A549 (cell line): ENCODE measurements around the gene PHYHIPL. TPM values are rescaled to one million over a fixed set of nuclear protein-coding genes. Genes with fewer than 3 reads are reported as not detected.

Experiments used
- ATAC-seq, 2 experiments: fragments of 200-7000 bp in 1 of 2; fragments of >200 bp in 1 of 2; cut with Nextera tagmentation in 1 of 2; cut with Tn5 transposase in 1 of 2; 3 replicates each; pipeline versions ENCODE4 v1.8.0 to v1.9.1; 2018 to 2020; ENCODE audit warnings: mild to moderate bottlenecking in 1 of 2, moderate library complexity in 1 of 2
- CTCF ChIA-PET: fragments of 300-600 bp; sonication (Branson Sonifier 250); formaldehyde crosslinking; extraction: SDS; loops from one replicate; lab custom pipeline; 2021; ENCODE audit warnings: antibody characterized with exemption, inconsistent platforms; lab: Yijun Ruan, JAX
- POLR2A ChIA-PET: fragments of 350-600 bp; formaldehyde crosslinking; extraction: SDS; loops from one replicate; lab custom pipeline; 2021; ENCODE audit warnings: antibody characterized with exemption, inconsistent platforms; lab: Yijun Ruan, JAX
- DNase-seq, 2 experiments: peaks; one replicate each; pipeline versions ENCODE4 v3.0.0 to v3.0.0-alpha.2; 2011 to 2016; ENCODE audit warnings: low read depth in 1 of 2, low spot score in 1 of 2
- FAIRE-seq: peaks from 2 replicates; lab custom pipeline; 2011; peaks lifted over from hg19 to GRCh38; lab: Jason Lieb, UNC
- H3K27ac ChIP-seq, 2 experiments: fragments of >200 bp; sonication (Bioruptor Twin); formaldehyde crosslinking; 3 replicates each; pipeline ENCODE4 v1.5.1; 2016 to 2017
- H3K4me1 ChIP-seq: fragments of >200 bp; sonication (Bioruptor Twin); formaldehyde crosslinking; 3 replicates; pipeline ENCODE4 v1.6.1; 2016
- H3K4me2 ChIP-seq: fragments of >200 bp; sonication (Bioruptor Twin); formaldehyde crosslinking; 3 replicates; pipeline ENCODE4 v1.6.1; 2016
- H3K4me3 ChIP-seq: fragments of >200 bp; sonication (Bioruptor Twin); formaldehyde crosslinking; 3 replicates; pipeline ENCODE4 v1.5.1; 2016
- H3K9me3 ChIP-seq: fragments of >200 bp; sonication (Bioruptor Twin); formaldehyde crosslinking; 3 replicates; pipeline ENCODE4 v1.6.1; 2016
- BHLHE40 ChIP-seq: IDR thresholded peaks from 2 replicates; pipeline ENCODE4 v1.6.1; 2012; ENCODE audit warnings: low read depth, low read length, inconsistent platforms
- CBX8 ChIP-seq: fragments of 200-600 bp; sonication (generic); IDR thresholded peaks from 2 replicates; pipeline ENCODE4 v1.6.1; 2016
- E2F6 ChIP-seq: IDR thresholded peaks from 2 replicates; pipeline ENCODE4 v1.6.1; 2012; ENCODE audit warnings: low read depth, borderline replicate concordance
- EHMT2 ChIP-seq: fragments of 200-600 bp; sonication (generic); IDR thresholded peaks from 2 replicates; pipeline ENCODE4 v1.6.1; 2016; ENCODE audit warnings: antibody characterized with exemption, low read depth, mild to moderate bottlenecking, moderate library complexity
- EP300 ChIP-seq, 2 experiments: fragments of >200 bp; sonication (Bioruptor Twin); formaldehyde crosslinking; IDR thresholded peaks; 2 replicates in 1 of 2; 3 replicates in 1 of 2; pipeline ENCODE4 v1.6.1; 2016 to 2017
- FOSB ChIP-seq: fragments of 250-450 bp; sonication (Bioruptor Pico); IDR thresholded peaks from 2 replicates; pipeline ENCODE4 v1.5.0; 2020; ENCODE audit warnings: mild to moderate bottlenecking, moderate library complexity
- FOSL2 ChIP-seq, 2 experiments: fragments of 450-650 bp in 1 of 2; fragments of >200 bp in 1 of 2; sonication (Bioruptor Twin) in 1 of 2; formaldehyde crosslinking; IDR thresholded peaks; 2 replicates each; pipeline versions ENCODE4 v1.5.0 to v1.6.1; 2016 to 2020; ENCODE audit warnings: mild to moderate bottlenecking in 1 of 2, moderate library complexity in 1 of 2
- HDAC2 ChIP-seq: fragments of 200-600 bp; sonication (generic); IDR thresholded peaks from 2 replicates; pipeline ENCODE4 v1.6.1; 2016
- HES2 ChIP-seq: fragments of >200 bp; sonication (Bioruptor Twin); formaldehyde crosslinking; IDR thresholded peaks from 2 replicates; pipeline ENCODE4 v1.6.1; 2016
- JUN ChIP-seq, 2 experiments: fragments of >200 bp; sonication (Bioruptor Twin); formaldehyde crosslinking; IDR thresholded peaks; 2 replicates in 1 of 2; 3 replicates in 1 of 2; pipeline ENCODE4 v1.6.1; 2016 to 2017
- JUNB ChIP-seq: fragments of >200 bp; sonication (Bioruptor Twin); formaldehyde crosslinking; IDR thresholded peaks from 2 replicates; pipeline ENCODE4 v1.6.1; 2016
- KDM1A ChIP-seq: fragments of 200-600 bp; sonication (generic); IDR thresholded peaks from 2 replicates; pipeline ENCODE4 v1.6.1; 2016; ENCODE audit warnings: low read depth, mild to moderate bottlenecking
- MAZ ChIP-seq: fragments of 150-350 bp; IDR thresholded peaks from 2 replicates; pipeline ENCODE4 v1.6.1; 2014; ENCODE audit warnings: antibody characterized with exemption, low read depth, low read length, borderline replicate concordance
- MYC ChIP-seq: IDR thresholded peaks from 2 replicates; pipeline ENCODE4 v1.6.1; 2012; ENCODE audit warnings: mild to moderate bottlenecking, inconsistent platforms, low read length, improper control_type of control experiment, borderline replicate concordance
- NR3C1 ChIP-seq: fragments of >200 bp; sonication (Bioruptor Twin); formaldehyde crosslinking; IDR thresholded peaks from 3 replicates; pipeline ENCODE4 v1.6.1; 2017
- POLR2AphosphoS2 ChIP-seq: conservative IDR thresholded peaks from 2 replicates; pipeline ENCODE4 v1.6.1; 2012; ENCODE audit warnings: low read length, improper control_type of control experiment, inconsistent platforms
- RCOR1 ChIP-seq: fragments of 150-350 bp; IDR thresholded peaks from 2 replicates; pipeline ENCODE4 v1.6.1; 2014; ENCODE audit warnings: antibody characterized with exemption, low read length, low read depth
- REST ChIP-seq: fragments of 200-600 bp; sonication (generic); IDR thresholded peaks from 2 replicates; pipeline ENCODE4 v1.6.1; 2016; ENCODE audit warnings: antibody characterized with exemption, mild to moderate bottlenecking, moderate library complexity
- RNF2 ChIP-seq: fragments of 200-600 bp; sonication (generic); IDR thresholded peaks from 2 replicates; pipeline ENCODE4 v1.6.1; 2016; ENCODE audit warnings: low read depth, mild to moderate bottlenecking, antibody characterized with exemption, moderate library complexity, borderline replicate concordance
- TFCP2L1 ChIP-seq: fragments of 250-450 bp; sonication (Bioruptor Pico); IDR thresholded peaks from 2 replicates; pipeline ENCODE4 v1.5.0; 2021; ENCODE audit warnings: mild to moderate bottlenecking
- ZFP36 ChIP-seq: fragments of 450-650 bp; IDR thresholded peaks from 2 replicates; pipeline ENCODE4 v1.6.1; 2014; ENCODE audit warnings: borderline replicate concordance; ENCODE audit not compliant: partially characterized antibody
- ZNF302 ChIP-seq: fragments of 250-450 bp; sonication (Bioruptor Pico); IDR thresholded peaks from 2 replicates; pipeline ENCODE4 v1.9.0; 2021; ENCODE audit warnings: inconsistent platforms, mild to moderate bottlenecking, moderate library complexity
- ZSCAN20 ChIP-seq: fragments of 250-450 bp; sonication (Bioruptor Pico); IDR thresholded peaks from 2 replicates; pipeline ENCODE4 v1.8.0; 2022; ENCODE audit warnings: mild to moderate bottlenecking, moderate library complexity
- WGBS: methylation state at CpG from one replicate; pipeline ENCODE4 v1.1.6; 2017; ENCODE audit errors: missing lambda C conversion rate; 5-methylcytosine and 5-hydroxymethylcytosine counted together
- polyA plus RNA-seq, 4 experiments: library from polyadenylated mRNA; depleted of rRNA in 3 of 4; stranded (reverse); fragments of >200 nt; fragmentation: RNase III in 1 of 4; extraction: RNeasy Plus Mini Kit Qiagen cat#74134 plus additional on column Dnase treatment in 1 of 4; gene quantifications; 2 replicates in 3 of 4; 3 replicates in 1 of 4; pipeline ENCODE4 v1.2.3, GENCODE V29; 2011 to 2017

PHYHIPL gene
- polyA plus RNA-seq, 2 of the 4 experiments (the other 2 are of a cell fraction) = 0.88 to 0.97 TPM

GRCh38 chr10:59173414-59173813, 3.0 kb upstream of the PHYHIPL start:
- Histone ChIP-seq H3K9me3 (no peaks in the 10 kb centered on the region), H3K27ac (no peak overlapping the region), H3K4me2 (no peak overlapping the region), H3K4me3 (no peak overlapping the region), H3K4me1 (peaks cover 5% of the 10 kb centered on the region; the same call in 2 of the 3 replicates)
- ChIA-PET CTCF (interaction anchor here (2.3 kb wide), 1 partner anchor 221 kb away, joined by 7 read pairs; no protein-coding TSS in a partner anchor), POLR2A (no interaction called here)
- DNase-seq = no peak
- TF ChIP-seq RCOR1 (no peak), NR3C1 (no peak), JUN (IDR thresholded peaks at IDR 0.05) (no peak)
- FAIRE-seq = no peak
- ATAC-seq = no peak

GRCh38 chr10:59175538-59176240, 754 bp upstream of the PHYHIPL start:
- H3K4me1 ChIP-seq = peaks cover 5% of the 10 kb centered on the region; the same call in 2 of the 3 replicates
- POLR2A ChIA-PET = no interaction called here
- H3K4me3 ChIP-seq = peak overlapping the region; percentile 50
- H3K27ac ChIP-seq = peak overlapping the region; percentile 51 to 65; a peak in 5 of 6 replicates
- H3K9me3 ChIP-seq = no peaks in the 10 kb centered on the region
- TF ChIP-seq RNF2 (0 out of 2 replicates have a peak, but pooled peaks have one; percentile 26), ZFP36 (no peak)
- ATAC-seq (peak; percentile 56 to 72), FAIRE-seq (no peak), DNase-seq (peak; percentile 8 to 13)
- CTCF ChIA-PET = interaction anchor here (1.0 to 1.5 kb wide), 2 partner anchors 11 to 223 kb away, joined by 3 to 5 read pairs; no protein-coding TSS in a partner anchor
- peak overlapping the region; percentile 75 for H3K4me2 ChIP-seq
- 23% methylated on average over 17 of the region's 26 CpGs for WGBS

- no peak for TF ChIP-seq E2F6
- TF ChIP-seq MYC = no peak
- no peak for TF ChIP-seq ZSCAN20 (CRISPR knock-in tag)
- TF ChIP-seq EHMT2 = peak; percentile 92
- no peak for TF ChIP-seq CBX8
- TF ChIP-seq REST = peak; percentile 96
- TF ChIP-seq BHLHE40 = no peak
- TF ChIP-seq, all 56 proteins: peak for 2
- DNase-seq = peak; percentile 15 to 31
- Histone ChIP-seq H3K4me1 (peaks cover 5% of the 10 kb centered on the region; the same call in 2 of the 3 replicates), H3K4me2 (peak overlapping the region; percentile 75), H3K9me3 (no peaks in the 10 kb centered on the region), H3K4me3 (peak overlapping the region; percentile 50), H3K27ac (peak overlapping the region in 1 of 2 experiments; percentile 65; a peak in 1 of 6 replicates)
- peak; percentile 48 to 52; a peak in 5 of 6 replicates for ATAC-seq
- POLR2A ChIA-PET = no interaction called here
- no peak for FAIRE-seq
- 65% methylated on average over 41 of the region's 41 CpGs for WGBS
- CTCF ChIA-PET = no interaction called here
Observed at GRCh38 chr10:59177031-59177797, 771 bp downstream of the PHYHIPL start.

GRCh38 chr10:59177836-59178235, 1.4 kb downstream of the PHYHIPL start:
- Histone ChIP-seq H3K4me2 (no peak overlapping the region), H3K4me1 (peaks cover 5% of the 10 kb centered on the region; the same call in 2 of the 3 replicates), H3K9me3 (no peaks in the 10 kb centered on the region), H3K27ac (no peak overlapping the region), H3K4me3 (no peak overlapping the region)
- 72% methylated on average over 5 of the region's 5 CpGs for WGBS
- ChIA-PET CTCF (interaction anchor here (2.1 kb wide), 1 partner anchor 226 kb away, joined by 7 read pairs; no protein-coding TSS in a partner anchor), POLR2A (no interaction called here)
- DNase-seq = no peak
- ATAC-seq = no peak
- FAIRE-seq = no peak
- TF ChIP-seq TFCP2L1 (no peak), E2F6 (no peak), FOSB (CRISPR knock-in tag) (no peak), EP300 (IDR thresholded peaks at IDR 0.05) (no peak), JUNB (no peak), ZFP36 (no peak), FOSL2 (IDR thresholded peaks at IDR 0.05) (no peak), FOSL2 (CRISPR knock-in tag; IDR thresholded peaks at IDR 0.05) (no peak), ZNF302 (CRISPR knock-in tag) (no peak), HES2 (no peak), POLR2AphosphoS2 (no peak), HDAC2 (no peak), MAZ (no peak), KDM1A (no peak)
